Measurements from ENCODE around the gene GPR27.

DNA sequence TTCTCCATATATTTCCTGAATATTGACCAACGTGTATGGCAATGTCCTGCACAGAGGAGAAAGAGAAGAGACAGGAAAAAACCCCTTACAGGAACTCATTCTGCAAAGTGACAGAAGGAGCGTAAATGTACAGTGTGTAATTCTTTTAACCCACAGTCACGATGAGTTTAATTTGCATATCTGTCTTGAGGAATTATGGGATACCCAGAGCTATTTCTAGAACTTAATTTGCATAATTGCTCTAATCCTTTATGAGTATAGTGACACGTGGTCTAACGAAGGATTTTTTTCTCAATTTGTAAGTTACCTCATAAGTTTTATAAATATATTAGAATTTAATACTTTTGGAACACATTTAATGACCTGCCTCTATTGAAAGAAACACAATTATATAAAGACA lies 9.8 kb downstream of the GPR27 start:
- TF ChIP-seq GATA3 (IDR thresholded peaks at IDR 0.05; ENCODE audit: low read depth, low read length), result no peak
- no peak for TF ChIP-seq GATA2 (IDR thresholded peaks at IDR 0.05; ENCODE audit: low read depth, low read length)

Measured in SH-SY5Y (cell line).